Type B pancreatic cell (in vitro differentiated cells): ENCODE measurements around the gene PDE4DIP. TPM values are rescaled to one million over a fixed set of nuclear protein-coding genes. Genes with fewer than 3 reads are reported as not detected.
"Not testable (repeated sequence)": the region's sequence is repeated elsewhere in the genome, so short reads cannot be mapped to it uniquely, and the experiment has no call there.

Source experiments
- DNase-seq: peaks from one replicate; pipeline ENCODE4 v3.0.0; 2021; ENCODE audit warnings: mixed read lengths; ENCODE audit not compliant: unreplicated experiment; ENCODE audit errors: extremely low spot score
- H3K27ac Mint-ChIP-seq: 2 replicates; pipeline ENCODE4 v1.8.0; 2021; ENCODE audit warnings: mild to moderate bottlenecking, mixed read lengths
- H3K27me3 Mint-ChIP-seq: 2 replicates; pipeline ENCODE4 v1.8.0; 2021; ENCODE audit warnings: mixed read lengths
- H3K36me3 Mint-ChIP-seq: 2 replicates; pipeline ENCODE4 v1.8.0; 2021; ENCODE audit warnings: mixed read lengths
- H3K4me1 Mint-ChIP-seq: one replicate; pipeline ENCODE4 v1.8.0; 2021; ENCODE audit warnings: mixed read lengths; ENCODE audit not compliant: unreplicated experiment
- H3K4me3 Mint-ChIP-seq: 2 replicates; pipeline ENCODE4 v1.8.0; 2021; ENCODE audit warnings: mild to moderate bottlenecking, mixed read lengths
- H3K9me3 Mint-ChIP-seq: 2 replicates; pipeline ENCODE4 v1.8.0; 2021; ENCODE audit warnings: mixed read lengths
- total RNA-seq: library from RNA; stranded (reverse); gene quantifications from 2 replicates; pipeline ENCODE4 v1.2.1, GENCODE V29; 2021; ENCODE audit warnings: low replicate concordance

PDE4DIP gene
- total RNA-seq, 1 donor from 2014 or later = 42.8 TPM

DNA sequence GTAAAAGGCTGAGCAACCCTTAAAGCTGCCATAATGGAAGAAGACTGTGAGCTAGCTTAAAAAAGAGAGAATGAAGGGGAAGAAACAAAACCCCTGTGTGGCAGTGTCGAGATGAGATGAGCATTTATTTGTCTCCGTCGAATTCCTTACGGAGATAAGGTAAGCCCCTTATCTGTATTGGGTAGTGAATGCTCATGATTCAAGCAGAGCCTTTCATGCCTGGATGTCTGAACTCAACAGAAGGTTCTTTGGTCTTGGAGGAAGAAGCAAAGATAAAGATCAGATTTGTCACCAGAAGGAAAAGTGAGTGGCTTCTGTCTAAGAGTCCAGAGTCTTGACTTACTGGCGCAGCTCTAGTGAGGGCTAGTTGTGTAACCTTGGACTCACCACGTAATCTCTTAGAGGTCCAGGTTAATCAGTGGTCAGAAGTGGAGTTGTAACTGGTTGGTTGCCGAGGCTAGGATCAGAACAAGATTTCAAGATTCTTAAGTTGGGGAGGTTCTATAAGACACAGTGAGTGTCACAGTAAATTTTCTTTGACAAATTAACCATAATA is 146.1 kb downstream of the PDE4DIP start:
- not testable (repeated sequence) for H3K27me3 Mint-ChIP-seq, H3K9me3 Mint-ChIP-seq, H3K4me1 Mint-ChIP-seq, DNase-seq, H3K4me3 Mint-ChIP-seq, H3K27ac Mint-ChIP-seq, H3K36me3 Mint-ChIP-seq

DNA sequence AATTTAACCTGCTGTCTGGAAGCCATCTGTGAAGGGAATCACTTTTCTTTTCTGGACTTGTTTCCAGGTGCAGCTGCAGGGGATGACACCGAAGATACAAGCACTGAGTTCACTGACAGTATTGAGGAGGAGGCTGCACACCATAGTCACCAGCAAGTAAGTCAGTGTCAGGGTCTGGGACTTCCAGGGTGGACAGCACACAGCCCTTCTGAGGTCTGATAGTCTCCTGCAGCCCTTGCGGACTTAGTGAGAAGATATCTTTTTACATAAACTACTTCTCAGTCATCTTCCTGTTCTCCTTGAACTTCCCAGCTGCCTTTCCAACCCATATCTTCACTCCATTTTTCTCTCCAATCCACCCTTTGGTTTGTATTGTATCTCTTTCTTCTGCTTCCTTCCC is 147.6 kb downstream of the PDE4DIP start:
- DNase-seq, H3K27me3 Mint-ChIP-seq: not testable (repeated sequence)

DNA sequence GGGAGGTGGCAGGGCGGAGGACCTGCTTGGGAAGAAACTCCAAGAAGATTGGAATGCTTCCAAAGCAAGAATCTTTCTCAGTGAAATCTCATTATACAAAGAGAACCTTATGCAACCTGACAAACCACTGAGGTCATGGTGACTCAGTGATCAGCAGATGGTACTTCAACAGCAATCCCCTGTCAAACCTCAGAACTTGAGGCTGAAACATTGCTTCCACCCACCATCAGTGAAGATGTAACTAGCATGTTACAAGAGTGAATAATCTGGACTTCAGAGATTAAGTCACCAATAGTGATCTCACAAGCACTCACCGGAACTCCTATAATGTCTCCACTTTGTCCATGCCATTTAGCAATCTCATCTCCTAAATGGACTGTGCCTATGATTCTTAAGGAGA is 148.1 kb downstream of the PDE4DIP start:
- not testable (repeated sequence) for H3K27ac Mint-ChIP-seq, DNase-seq, H3K4me1 Mint-ChIP-seq, H3K4me3 Mint-ChIP-seq, H3K9me3 Mint-ChIP-seq, H3K36me3 Mint-ChIP-seq, H3K27me3 Mint-ChIP-seq

More for the DNA sequence above, 147.6 kb downstream of the PDE4DIP start:
- H3K36me3 Mint-ChIP-seq, H3K4me1 Mint-ChIP-seq, H3K4me3 Mint-ChIP-seq, H3K27ac Mint-ChIP-seq, H3K9me3 Mint-ChIP-seq: not testable (repeated sequence)

DNA sequence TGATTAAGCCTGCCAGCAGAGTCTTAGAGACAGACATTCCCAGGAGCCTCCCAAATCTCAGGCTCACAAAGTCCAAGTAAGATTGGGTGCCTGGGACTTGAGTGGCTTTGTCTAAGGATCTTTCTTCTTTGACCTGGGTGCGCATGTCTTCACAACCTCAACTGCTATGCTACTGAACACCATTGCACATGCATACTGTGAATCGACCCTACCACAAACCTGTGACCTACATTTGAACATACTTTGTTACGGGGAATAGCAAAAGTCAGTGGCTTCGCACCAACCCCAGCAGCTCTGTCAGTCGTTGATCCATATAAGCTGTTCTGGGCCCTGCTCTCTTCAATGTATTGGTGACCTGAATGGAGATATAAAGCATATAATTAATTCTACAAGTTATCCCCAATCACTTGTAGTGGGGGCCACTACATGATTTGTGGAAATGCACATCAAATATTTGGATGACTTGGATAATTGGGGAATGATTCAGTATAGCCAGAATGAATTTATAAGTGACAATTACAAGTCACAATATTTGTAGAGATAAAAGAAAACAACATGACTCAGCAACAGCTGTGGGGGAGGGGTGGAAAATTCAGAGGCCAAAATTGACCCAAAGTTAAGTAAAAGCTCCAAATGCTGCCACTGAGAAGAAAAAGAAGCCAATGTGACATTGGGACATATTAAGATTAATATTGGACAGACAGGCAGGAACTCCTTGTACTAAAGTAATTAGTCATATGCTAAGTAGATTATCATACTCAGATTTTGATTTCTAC is 152.4 kb downstream of the PDE4DIP start:
- not testable (repeated sequence) for H3K27me3 Mint-ChIP-seq

DNA sequence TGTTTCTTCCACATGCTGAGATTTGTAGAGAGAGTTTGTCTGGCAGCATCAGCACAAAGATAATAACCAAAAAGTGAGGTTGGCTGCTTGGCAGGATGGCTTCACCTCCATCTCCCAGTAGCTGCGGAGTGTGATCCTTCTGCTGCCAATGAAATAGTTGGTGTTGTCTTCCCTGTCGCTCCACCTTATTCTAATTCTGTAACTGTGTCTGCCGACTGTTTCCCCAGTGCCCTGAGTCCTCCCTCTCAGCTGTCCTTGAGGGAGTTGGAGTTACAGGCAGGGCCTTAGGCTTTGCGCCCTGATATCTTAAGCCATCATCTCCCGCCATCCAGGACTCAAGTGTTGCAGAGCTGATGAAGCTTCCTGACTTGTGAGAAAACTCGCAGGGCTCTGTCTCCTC is 153.2 kb downstream of the PDE4DIP start:
- DNase-seq, H3K9me3 Mint-ChIP-seq, H3K4me1 Mint-ChIP-seq, H3K27me3 Mint-ChIP-seq, H3K27ac Mint-ChIP-seq, H3K4me3 Mint-ChIP-seq, H3K36me3 Mint-ChIP-seq: not testable (repeated sequence)

More for the DNA sequence above, 152.4 kb downstream of the PDE4DIP start:
- not testable (repeated sequence) for H3K27ac Mint-ChIP-seq, H3K4me3 Mint-ChIP-seq, DNase-seq, H3K36me3 Mint-ChIP-seq, H3K9me3 Mint-ChIP-seq, H3K4me1 Mint-ChIP-seq

DNA sequence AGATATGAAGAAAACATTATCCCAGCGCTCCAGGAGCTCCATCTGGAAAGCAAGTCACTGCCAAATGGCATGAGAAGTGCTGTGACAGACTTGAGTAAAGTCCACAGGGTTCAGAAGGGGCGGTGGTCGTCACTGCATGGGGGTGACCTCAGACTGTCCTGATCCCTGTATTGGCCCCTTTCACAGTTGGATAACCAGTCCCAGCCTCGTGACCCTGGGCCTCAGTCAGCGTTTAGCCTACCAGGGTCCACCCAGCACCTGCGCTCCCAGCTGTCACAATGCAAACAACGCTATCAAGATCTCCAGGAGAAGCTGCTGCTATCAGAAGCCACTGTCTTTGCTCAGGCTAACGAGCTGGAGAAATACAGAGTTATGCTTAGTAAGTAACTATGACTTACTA is 158.4 kb downstream of the PDE4DIP start:
- H3K36me3 Mint-ChIP-seq, DNase-seq, H3K9me3 Mint-ChIP-seq, H3K4me1 Mint-ChIP-seq, H3K4me3 Mint-ChIP-seq, H3K27ac Mint-ChIP-seq, H3K27me3 Mint-ChIP-seq: not testable (repeated sequence)

DNA sequence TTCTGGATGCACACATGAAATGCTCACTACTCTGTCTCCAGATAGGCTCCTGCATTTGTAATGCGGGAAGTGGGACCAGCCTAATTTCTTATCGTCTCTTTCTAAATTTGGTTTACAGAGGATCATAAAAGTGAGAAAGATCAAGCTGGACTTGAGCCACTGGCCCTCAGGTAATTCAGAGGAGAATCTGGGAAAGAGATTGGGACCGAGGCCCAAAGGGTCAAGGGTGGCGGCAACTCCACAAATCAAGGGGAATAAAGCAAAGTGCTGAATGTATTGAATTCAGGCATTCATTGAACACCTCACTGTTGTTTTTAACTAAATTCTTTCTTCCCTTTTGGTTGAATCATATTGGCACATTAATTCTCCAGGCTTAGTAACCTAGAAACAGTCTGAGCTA is 164.1 kb downstream of the PDE4DIP start:
- not testable (repeated sequence) for H3K9me3 Mint-ChIP-seq, H3K4me1 Mint-ChIP-seq, H3K27me3 Mint-ChIP-seq, H3K27ac Mint-ChIP-seq, H3K36me3 Mint-ChIP-seq, H3K4me3 Mint-ChIP-seq, DNase-seq

DNA sequence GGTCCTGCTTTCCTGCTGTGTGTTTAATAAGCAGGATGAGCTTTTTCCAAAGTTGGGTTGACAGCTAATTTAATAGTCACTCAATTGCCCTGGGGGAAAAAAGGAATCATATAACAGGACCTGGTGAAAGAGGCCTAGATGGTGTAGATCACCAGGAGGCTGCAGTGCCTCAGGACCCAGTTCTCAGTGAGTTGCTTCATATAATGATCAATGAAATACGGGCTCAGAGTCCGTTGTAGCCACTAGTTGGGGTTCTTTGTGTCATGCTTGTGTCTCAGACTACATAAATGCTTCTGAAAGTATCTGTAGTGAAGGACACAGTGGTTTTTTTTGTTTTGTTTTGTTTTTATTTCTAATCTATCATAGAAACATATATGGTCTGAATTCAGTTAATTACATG is 164.5 kb downstream of the PDE4DIP start:
- H3K36me3 Mint-ChIP-seq, DNase-seq, H3K4me1 Mint-ChIP-seq, H3K27ac Mint-ChIP-seq, H3K27me3 Mint-ChIP-seq, H3K9me3 Mint-ChIP-seq, H3K4me3 Mint-ChIP-seq: not testable (repeated sequence)

DNA sequence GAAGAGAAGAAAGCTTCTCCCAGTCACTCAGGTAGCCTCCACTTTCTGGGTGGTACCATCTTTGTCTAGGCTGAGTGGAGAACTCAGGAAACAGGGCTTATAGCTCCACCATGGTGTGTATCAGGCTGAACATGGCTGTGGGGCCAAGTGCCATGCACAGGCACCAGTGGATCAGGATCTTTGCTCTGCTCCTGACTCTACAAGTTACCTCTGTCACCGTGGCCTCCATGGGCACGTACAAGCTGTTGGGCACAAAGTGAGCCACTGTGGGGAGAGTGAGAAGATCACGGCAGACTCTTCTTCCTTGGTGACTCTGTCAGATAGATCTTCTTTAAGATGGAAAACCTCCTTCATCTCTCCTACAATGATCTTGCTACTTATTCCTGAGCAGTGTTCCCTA is 165.5 kb downstream of the PDE4DIP start:
- not testable (repeated sequence) for H3K4me3 Mint-ChIP-seq

DNA sequence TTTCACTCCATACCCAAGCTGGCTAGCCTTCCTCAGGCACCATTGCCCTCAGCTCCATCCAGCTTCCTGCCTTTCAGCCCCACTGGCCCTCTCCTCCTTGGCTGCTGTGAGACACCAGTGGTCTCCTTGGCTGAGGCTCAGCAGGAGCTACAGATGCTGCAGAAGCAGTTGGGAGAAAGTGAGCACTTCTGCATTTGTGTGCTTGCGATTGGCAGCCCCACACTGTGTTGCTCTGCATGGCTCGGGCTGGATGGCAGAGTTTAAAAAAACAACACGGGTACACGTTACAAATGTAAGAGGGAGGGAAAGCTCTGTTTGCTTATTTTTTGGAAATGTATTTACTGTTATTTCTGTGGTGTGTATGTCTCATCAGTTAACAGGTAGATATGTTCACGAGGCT is 168.4 kb downstream of the PDE4DIP start:
- not testable (repeated sequence) for H3K27me3 Mint-ChIP-seq, H3K4me3 Mint-ChIP-seq, H3K27ac Mint-ChIP-seq, H3K36me3 Mint-ChIP-seq, H3K9me3 Mint-ChIP-seq, H3K4me1 Mint-ChIP-seq, DNase-seq

More for the DNA sequence above, 165.5 kb downstream of the PDE4DIP start:
- H3K4me1 Mint-ChIP-seq, DNase-seq, H3K36me3 Mint-ChIP-seq, H3K27ac Mint-ChIP-seq, H3K27me3 Mint-ChIP-seq, H3K9me3 Mint-ChIP-seq: not testable (repeated sequence)

DNA sequence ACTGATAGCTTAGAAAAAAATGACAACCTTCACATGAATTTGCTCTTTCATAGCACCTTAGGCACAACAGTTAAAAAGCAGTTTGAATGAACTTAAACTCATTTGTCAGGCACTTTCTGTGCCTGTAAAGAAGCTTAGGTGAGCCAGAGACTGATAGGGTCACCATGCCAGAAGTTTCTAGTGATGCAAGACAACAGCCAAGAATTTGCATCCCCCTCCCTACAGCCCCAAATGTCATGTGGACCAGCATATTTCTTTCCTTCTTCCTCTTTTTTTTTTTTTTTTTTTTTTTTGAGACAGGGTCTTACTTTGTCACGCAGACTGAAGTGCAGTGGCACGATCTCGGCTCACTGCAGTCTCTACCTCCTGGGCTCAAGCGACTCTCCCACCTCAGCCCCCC is 169.3 kb downstream of the PDE4DIP start:
- not testable (repeated sequence) for H3K27me3 Mint-ChIP-seq, H3K36me3 Mint-ChIP-seq, H3K4me1 Mint-ChIP-seq, H3K4me3 Mint-ChIP-seq, H3K27ac Mint-ChIP-seq, H3K9me3 Mint-ChIP-seq, DNase-seq

DNA sequence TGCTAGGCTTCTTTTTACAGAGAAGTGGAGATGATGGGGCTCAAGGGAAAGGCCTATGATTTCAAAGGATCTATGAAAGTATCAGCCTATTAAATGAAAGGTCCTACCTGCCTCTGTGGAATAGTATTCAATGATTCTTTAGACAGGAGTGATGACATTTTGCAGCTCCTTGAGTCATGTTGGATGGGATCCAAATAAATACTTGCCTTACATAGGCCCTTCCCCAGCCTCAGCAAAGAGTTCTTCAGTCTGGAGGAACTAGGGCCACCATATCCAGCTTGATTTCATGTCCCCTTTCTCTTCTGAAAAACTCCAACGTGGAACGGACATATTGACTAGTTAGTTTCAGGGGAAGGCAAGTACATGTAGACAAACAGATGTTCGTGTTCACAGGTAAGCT is 171.3 kb downstream of the PDE4DIP start:
- H3K27me3 Mint-ChIP-seq, H3K27ac Mint-ChIP-seq, H3K4me3 Mint-ChIP-seq, H3K36me3 Mint-ChIP-seq, DNase-seq, H3K9me3 Mint-ChIP-seq, H3K4me1 Mint-ChIP-seq: not testable (repeated sequence)

DNA sequence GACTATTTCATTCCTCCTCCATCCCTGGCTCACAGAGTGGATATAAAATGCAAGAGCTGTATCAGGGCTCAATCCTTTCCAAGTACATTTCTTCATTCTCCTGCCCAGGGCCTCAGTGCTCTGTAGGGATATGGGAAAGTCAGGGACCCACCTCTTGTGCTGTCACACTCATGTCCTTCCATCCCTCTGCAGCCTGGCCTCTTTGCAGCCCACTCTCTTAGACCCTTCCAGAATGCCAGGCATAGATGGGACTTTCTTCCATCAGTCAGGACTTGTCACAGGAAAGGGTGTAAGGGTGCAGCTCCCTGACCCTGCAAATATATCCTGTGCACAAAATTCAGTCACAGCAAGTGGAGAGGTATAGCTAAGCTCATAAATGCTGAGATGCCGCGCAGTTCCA is 172.4 kb downstream of the PDE4DIP start:
- not testable (repeated sequence) for H3K4me1 Mint-ChIP-seq, H3K36me3 Mint-ChIP-seq, H3K27me3 Mint-ChIP-seq, H3K4me3 Mint-ChIP-seq, H3K27ac Mint-ChIP-seq, DNase-seq, H3K9me3 Mint-ChIP-seq

DNA sequence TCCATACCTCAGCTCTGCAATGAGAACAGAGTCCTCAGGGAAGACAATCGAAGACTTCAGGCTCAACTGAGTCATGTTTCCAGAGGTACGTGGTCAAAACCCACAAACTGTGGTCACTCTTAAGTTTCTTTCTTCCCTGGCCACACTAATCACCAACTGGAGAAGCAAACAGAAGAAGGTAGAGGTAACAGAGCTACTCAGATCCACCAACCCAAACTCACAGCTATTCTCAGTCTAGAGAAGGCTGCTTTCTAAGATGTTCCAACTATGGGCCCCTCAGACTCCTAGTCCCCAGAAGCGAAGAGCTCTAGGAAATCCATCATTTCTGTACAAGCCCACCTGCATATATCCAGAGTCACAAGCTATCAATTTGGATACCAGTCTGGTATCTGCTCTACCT is 174.3 kb downstream of the PDE4DIP start:
- H3K27ac Mint-ChIP-seq, H3K4me3 Mint-ChIP-seq, H3K4me1 Mint-ChIP-seq, H3K36me3 Mint-ChIP-seq, H3K9me3 Mint-ChIP-seq, DNase-seq, H3K27me3 Mint-ChIP-seq: not testable (repeated sequence)
